ENCODE results near the gene BIVM. TPM values are rescaled to one million over a fixed set of nuclear protein-coding genes. Genes with fewer than 3 reads are reported as not detected.

BIVM gene
- 25.7 TPM for total RNA-seq

DNA sequence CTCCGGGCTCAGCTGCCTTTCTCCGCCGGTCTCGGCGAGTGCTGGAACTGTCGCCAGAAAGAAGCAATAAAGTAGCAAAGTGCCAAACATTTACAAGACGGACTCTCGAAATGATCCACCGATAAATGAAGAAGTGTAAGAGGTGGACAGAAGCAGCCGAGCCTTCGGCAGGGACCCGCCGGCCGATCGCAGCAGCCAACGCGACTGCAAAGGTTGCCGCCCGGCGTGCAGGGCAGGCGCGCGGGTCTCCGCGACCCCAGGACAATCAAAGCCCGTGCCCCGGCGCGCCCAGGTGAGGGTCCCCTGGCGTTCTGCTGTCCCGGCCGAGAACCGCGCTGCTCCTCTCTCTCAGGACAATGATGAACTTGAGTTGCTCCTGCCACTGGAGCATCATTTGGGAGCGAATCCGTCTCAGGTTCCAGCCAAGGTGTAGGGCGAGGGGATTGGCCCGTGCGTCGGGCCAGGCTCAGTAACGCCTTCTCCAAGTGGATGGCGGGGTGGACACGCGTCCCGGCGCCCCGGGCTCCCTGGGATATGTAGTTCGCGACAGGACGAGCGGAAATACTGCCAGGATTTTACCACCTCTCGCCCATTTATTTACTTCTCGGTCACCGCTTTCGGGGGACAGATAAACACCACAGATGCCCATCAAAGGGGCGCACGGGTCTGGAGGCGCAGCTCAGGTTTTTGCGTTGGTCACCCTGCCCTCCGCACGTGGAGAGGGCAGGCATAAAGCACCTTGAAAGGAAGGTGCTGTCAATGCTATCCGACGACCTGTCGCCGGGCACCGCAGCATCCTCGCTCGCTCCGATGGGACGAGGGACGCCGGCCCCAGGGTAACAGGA, at the start of gene BIVM, which contains the start of gene POGLUT2:
Gene BIVM (plus strand): TSS at position 539 of the 845 bp plus-strand sequence. CDS start 8,149 bp downstream, outside the sequence.
Gene POGLUT2 (minus strand): TSS at position 396 of the 845 bp plus-strand sequence. CDS start 306 bp downstream, at position 90.
- peak; percentile 93 for DNase-seq (ENCODE audit: low spot score)
- intact Hi-C loops (cut with DNase I), result no loop called here
- peak; percentile 98 for ATAC-seq

DNA sequence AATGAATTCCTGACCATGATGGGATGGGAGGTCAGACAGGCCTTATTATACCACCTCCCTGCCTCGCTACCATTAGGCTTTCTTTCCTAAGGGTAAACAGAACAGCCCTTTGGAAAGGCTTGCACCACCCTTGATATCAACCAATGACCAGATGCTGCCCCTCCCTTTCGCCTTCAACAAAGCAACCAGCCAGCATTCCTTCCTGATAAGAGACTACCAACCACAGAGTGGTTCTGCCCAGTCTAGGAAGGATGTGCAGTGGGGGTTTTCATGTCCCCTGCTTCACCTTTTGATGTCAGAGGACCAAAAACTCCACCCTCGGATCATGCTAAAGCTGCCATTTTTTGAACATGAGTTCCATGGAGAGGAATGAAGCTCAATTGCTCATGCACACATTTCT, 47.0 kb upstream of the BIVM start:
- intact Hi-C loops (cut with DNase I), result no loop called here
- DNase-seq (ENCODE audit: low spot score) (no peak), ATAC-seq (no peak)

DNA sequence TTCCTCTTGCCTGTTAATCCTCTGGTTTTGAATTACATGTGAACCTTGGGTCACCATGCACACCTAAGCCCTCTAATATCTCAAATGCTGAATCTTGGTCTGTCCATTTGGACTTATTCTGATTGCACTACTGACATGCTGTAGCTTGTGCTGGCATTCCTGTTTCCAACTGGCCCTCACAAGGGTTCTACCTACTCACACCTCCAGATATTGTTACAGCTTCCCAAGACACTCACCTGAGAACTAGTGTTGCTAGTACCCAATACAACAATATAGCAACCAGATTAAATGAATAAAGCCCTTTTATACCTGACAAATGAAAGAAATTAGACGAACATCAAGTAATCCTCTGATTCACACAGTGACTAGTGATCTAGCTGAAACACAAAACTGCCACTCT, 41.9 kb upstream of the BIVM start:
- intact Hi-C loops (cut with DNase I), result no loop called here
- ATAC-seq (no peak), DNase-seq (ENCODE audit: low spot score) (no peak)

DNA sequence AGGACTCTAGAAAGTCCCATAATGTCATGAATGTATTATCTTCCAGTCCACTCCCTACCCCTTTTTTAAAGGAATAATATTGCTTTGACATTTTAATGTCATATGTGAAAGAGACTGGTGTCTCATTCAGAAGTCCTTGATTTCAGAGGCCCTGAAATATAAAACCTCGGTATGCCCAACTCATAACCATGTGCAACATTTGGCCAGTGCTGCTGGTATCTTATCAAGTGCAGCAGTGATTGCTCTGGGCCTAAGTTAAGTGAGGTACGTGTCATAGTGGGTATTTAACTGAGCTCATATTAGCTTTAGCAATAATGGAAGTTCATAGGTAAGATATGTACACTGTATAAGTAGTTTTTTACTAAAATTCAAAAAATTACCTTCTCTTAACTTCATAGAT, 40.1 kb upstream of the BIVM start:
- DNase-seq (ENCODE audit: low spot score) (no peak), ATAC-seq (no peak)
- intact Hi-C loops (cut with DNase I), result no loop called here

DNA sequence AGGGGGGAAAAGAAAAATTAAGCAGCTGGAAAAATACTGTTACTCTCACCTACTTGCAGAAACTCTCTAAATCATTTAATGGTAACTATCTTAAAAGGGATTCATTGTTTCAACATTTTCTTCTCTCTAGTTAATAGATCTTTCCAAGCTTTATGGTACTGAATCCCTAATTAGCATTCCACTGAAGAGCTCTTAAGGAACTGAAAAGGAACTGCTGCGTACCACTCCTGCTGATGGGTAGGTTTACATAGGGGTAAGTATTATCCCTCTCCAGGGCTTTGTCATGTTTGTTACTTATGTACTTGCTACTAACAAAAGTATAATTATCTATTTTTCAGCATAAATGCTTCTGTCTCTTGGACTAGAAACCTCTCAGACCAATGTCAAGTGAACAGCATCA, 37.8 kb upstream of the BIVM start:
- no peak for ATAC-seq
- intact Hi-C loops (cut with DNase I), result no loop called here

DNA sequence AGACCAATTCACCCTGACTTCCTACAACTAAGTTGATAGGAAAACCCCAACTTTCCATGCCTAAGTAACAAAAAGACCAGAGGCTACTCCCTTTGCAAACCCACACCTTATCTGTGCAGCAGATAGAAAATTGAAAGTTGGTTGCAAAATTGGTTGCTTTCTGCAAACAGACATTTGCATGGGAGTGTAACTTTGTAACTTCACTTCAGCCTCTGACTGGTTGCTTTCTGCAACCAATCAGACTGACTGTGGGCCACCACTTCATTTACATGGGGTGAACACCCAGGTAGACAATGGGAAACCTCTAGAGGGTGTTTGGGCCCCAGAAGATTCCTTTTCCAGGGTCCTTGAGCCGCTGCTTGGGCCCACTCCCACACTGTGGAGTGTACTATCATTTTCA, 35.2 kb upstream of the BIVM start:
- ATAC-seq (no peak), DNase-seq (ENCODE audit: low spot score) (no peak)
- intact Hi-C loops (cut with DNase I), result no loop called here

More for the DNA sequence above, 37.8 kb upstream of the BIVM start:
- no peak for DNase-seq (ENCODE audit: low spot score)

GRCh38 chr13:102768909-102769308, 30.0 kb upstream of the BIVM start:
- intact Hi-C loops (cut with DNase I), result no loop called here
- no peak for DNase-seq (ENCODE audit: low spot score)
- ATAC-seq, result no peak

DNA sequence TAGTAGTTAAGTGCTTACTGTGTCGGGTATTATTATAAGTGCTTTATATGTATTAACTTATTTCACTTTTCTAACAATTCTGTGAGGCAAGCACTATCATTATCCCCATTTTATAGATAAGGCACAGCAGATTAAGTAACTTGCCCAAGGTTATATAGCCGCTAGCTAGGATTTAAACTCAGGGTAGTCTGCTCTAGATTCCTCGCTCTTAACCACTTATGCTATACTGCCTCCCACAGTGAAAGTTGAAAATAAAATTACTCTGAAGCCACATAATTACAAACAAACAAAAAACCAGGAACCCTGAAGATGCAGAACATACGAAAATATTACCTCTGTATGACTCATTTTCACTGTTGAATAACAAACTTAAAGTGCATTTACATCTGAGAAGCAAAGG, 29.2 kb upstream of the BIVM start:
- intact Hi-C loops (cut with DNase I), result loop anchor here (10.0 kb wide), 1 partner anchor 175 kb away; the partner anchor contains the start of gene TPP2
- ATAC-seq (no peak), DNase-seq (ENCODE audit: low spot score) (no peak)

DNA sequence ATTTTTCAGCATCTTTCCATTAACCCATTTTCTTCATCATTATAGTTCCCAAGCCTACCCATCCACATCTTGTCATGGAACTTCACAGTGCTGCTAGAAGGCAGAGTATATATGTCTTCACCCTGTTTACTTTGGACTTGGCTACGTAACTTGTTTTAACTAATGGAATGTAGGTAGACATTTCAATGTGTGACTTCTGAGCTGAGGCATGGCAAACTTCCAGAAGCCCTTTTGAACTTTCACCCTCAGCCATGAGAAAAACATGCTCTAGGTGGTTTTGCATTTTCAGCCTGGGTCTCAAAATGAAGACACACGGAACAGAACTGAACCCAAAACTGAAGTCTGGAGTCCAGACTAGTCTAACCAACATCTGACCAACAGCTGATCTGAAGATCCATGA, 28.5 kb upstream of the BIVM start:
- no peak for ATAC-seq
- no peak for DNase-seq (ENCODE audit: low spot score)
- intact Hi-C loops (cut with DNase I), result loop anchor here (10.0 kb wide), 1 partner anchor 176 kb away; the partner anchor contains the start of gene TPP2

- intact Hi-C loops (cut with DNase I), result loop anchor here (10.0 kb wide), 1 partner anchor 177 kb away; the partner anchor contains the start of gene TPP2
- ATAC-seq, result no peak
- no peak for DNase-seq (ENCODE audit: low spot score)
These were observed 27.4 kb upstream of the BIVM start for GRCh38 chr13:102771298-102772041.

- ATAC-seq, result no peak
- intact Hi-C loops (cut with DNase I), result loop anchor here (10.0 kb wide), 1 partner anchor 177 kb away; the partner anchor contains the start of gene TPP2
These were observed 26.9 kb upstream of the BIVM start for GRCh38 chr13:102772042-102772425.

DNA sequence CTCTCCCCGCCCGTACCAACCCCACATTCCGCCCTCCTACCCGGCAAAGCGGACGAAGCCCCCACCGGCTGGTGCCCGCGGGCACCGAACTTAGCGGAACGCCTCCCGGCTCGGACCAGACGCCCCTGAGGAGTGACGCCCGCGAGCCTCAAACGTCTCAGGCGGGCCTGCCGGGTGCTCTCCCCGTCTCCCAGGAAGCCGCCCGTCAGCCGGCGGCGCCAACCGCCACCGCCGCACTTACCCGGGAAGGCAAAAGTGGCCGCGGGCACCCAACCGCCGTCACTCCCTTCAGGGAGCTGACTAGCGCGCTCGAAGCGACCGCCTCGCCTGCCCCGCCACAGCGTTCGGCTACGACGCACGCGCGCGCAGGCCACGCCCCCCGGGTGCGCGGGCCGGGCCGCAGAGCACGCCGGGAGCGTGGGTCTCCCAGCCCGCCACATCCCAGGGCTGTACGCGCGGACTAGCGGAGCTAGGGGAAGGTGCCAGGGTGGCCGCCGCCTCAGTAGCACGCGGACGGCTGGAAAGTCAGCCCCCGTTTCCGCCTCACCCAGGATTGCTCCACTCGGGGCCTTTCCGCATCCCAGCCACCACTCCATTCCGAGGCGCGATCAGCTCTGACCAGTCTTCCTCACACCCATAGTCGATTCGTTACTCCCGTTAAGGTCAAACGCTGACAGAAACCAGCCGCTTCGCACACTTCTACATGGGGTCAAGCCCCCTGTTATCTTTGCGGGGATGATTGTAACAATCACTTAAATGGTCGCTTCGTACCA, 25.3 kb upstream of the BIVM start, which contains the start of gene TEX30:
Gene TEX30 (minus strand): TSS at position 346 of the 773 bp plus-strand sequence. CDS start 3,760 bp downstream, outside the sequence.
- intact Hi-C loops (cut with DNase I), result loop anchor here (10.0 kb wide), 1 partner anchor 179 kb away; the partner anchor contains the start of gene TPP2
- DNase-seq (ENCODE audit: low spot score) (peak; percentile 89), ATAC-seq (peak; percentile 98)

More at GRCh38 chr13:102772042-102772425, 26.9 kb upstream of the BIVM start:
- no peak for DNase-seq (ENCODE audit: low spot score)

DNA sequence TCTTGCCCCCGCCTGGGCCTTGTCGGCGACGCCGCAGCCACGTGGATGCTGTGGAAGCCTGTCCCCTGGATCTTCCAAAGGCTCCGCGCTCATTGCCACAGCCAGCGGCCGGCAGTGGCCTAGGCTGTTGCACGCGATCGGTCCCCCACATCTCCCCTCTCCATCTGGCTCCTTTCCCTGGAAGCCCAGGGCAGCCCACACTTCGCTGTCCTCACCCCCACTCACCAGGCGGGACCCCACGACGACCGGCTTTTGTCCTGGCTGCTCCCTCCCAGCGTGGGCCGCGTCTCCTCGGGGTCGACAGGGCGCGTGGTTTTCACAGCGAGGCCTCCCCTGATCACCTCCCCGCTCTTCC, 24.7 kb upstream of the BIVM start:
- ATAC-seq (peak; percentile 49), DNase-seq (ENCODE audit: low spot score) (peak; percentile 59)
- intact Hi-C loops (cut with DNase I), result loop anchor here (10.0 kb wide), 1 partner anchor 179 kb away; the partner anchor contains the start of gene TPP2

GRCh38 chr13:102774591-102775520, 24.1 kb upstream of the BIVM start:
- DNase-seq (ENCODE audit: low spot score), result no peak
- ATAC-seq, result no peak
- intact Hi-C loops (cut with DNase I), result loop anchor here (10.0 kb wide), 1 partner anchor 180 kb away; the partner anchor contains the start of gene TPP2

GRCh38 chr13:102776271-102776670, 22.6 kb upstream of the BIVM start:
- no peak for ATAC-seq
- intact Hi-C loops (cut with DNase I), result loop anchor here (10.0 kb wide), 1 partner anchor 181 kb away; the partner anchor contains the start of gene TPP2
- DNase-seq (ENCODE audit: low spot score), result no peak

DNA sequence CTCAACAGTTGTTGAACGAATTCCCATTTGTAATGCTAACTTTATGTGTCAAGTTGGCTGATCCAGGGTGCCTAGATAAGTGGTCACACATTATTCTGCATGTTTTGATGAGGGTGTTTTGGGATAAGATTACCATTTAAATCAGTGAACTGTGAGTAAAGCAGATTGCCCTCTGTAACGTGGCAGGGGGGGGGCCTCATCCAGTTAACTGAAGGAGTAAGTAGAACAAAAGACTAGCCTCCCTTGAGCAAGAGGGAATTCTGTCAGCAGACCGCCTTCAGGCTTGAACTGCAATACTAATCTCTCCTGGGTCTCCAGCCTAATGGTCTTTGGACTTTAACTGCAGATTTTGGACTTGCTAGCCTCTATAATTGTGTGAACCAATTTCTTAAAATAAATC, 21.2 kb upstream of the BIVM start:
- DNase-seq (ENCODE audit: low spot score) (no peak), ATAC-seq (no peak)
- intact Hi-C loops (cut with DNase I), result loop anchor here (10.0 kb wide), 1 partner anchor 183 kb away; the partner anchor contains the start of gene TPP2

GRCh38 chr13:102779436-102780159, 19.3 kb upstream of the BIVM start:
- no peak for DNase-seq (ENCODE audit: low spot score)
- ATAC-seq, result no peak
- intact Hi-C loops (cut with DNase I), result loop anchor here (10.0 kb wide), 1 partner anchor 185 kb away; the partner anchor contains the start of gene TPP2

Data from sciatic nerve (tissue), 2 donors.